ENCODE measurements around the gene APOA4. TPM values are rescaled to one million over a fixed set of nuclear protein-coding genes. Genes with fewer than 3 reads are reported as not detected.

Gene APOA4
- total and polyA plus RNA-seq, 2 donors: 0.06 TPM; not detected in 1

GRCh38 chr11:116857936-116858335 lies 34.8 kb upstream of the APOA4 start:
- DNase-seq (ENCODE audit: extremely low spot score): no peak

GRCh38 chr11:116857316-116857715 lies 34.2 kb upstream of the APOA4 start:
- no peaks in the 10 kb centered on the region for H3K36me3 ChIP-seq (ENCODE audit: insufficient read depth)
- 83% methylated on average over 2 of the region's 2 CpGs for WGBS
- no peaks in the 10 kb centered on the region for H3K4me1 ChIP-seq (ENCODE audit: insufficient read depth)

More at GRCh38 chr11:116857936-116858335, 34.8 kb upstream of the APOA4 start:
- Histone ChIP-seq H3K4me3 (ENCODE audit: low read depth, low read length) (no peak overlapping the region), H3K4me1 (ENCODE audit: insufficient read depth) (no peaks in the 10 kb centered on the region), H3K27ac (ENCODE audit: low read depth) (no peak overlapping the region), H3K36me3 (ENCODE audit: insufficient read depth) (no peaks in the 10 kb centered on the region)
- 62% methylated on average over 7 of the region's 7 CpGs for WGBS

GRCh38 chr11:116856423-116856822 lies 33.3 kb upstream of the APOA4 start:
- Histone ChIP-seq H3K4me1 (ENCODE audit: insufficient read depth) (no peaks in the 10 kb centered on the region), H3K4me3 (ENCODE audit: low read depth, low read length) (no peak overlapping the region), H3K36me3 (ENCODE audit: insufficient read depth) (no peaks in the 10 kb centered on the region), H3K27ac (ENCODE audit: low read depth) (no peak overlapping the region)
- 76% methylated on average over 5 of the region's 5 CpGs for WGBS
- no peak for DNase-seq (ENCODE audit: extremely low spot score)

More at GRCh38 chr11:116857316-116857715, 34.2 kb upstream of the APOA4 start:
- DNase-seq (ENCODE audit: extremely low spot score): no peak
- Histone ChIP-seq H3K4me3 (ENCODE audit: low read depth, low read length) (no peak overlapping the region), H3K27ac (ENCODE audit: low read depth) (no peak overlapping the region)

GRCh38 chr11:116855413-116855812 lies 32.3 kb upstream of the APOA4 start:
- no peaks in the 10 kb centered on the region for H3K36me3 ChIP-seq (ENCODE audit: insufficient read depth)
- H3K27ac ChIP-seq (ENCODE audit: low read depth): no peak overlapping the region
- no peak overlapping the region for H3K4me3 ChIP-seq (ENCODE audit: low read depth, low read length)
- no peak for DNase-seq (ENCODE audit: extremely low spot score)
- 92% methylated on average over 7 of the region's 7 CpGs for WGBS
- H3K4me1 ChIP-seq (ENCODE audit: insufficient read depth): no peaks in the 10 kb centered on the region

- no peak for DNase-seq (ENCODE audit: extremely low spot score)
- H3K4me3 ChIP-seq (ENCODE audit: low read depth, low read length): no peak overlapping the region
- H3K4me1 ChIP-seq (ENCODE audit: insufficient read depth): no peaks in the 10 kb centered on the region
- WGBS: 68% methylated on average over 6 of the region's 6 CpGs
- peaks cover 2% of the 10 kb centered on the region for H3K36me3 ChIP-seq (ENCODE audit: insufficient read depth)
- peak overlapping the region; percentile 38 for H3K27ac ChIP-seq (ENCODE audit: low read depth)
These were observed 30.5 kb upstream of the APOA4 start for GRCh38 chr11:116853461-116854073.

- WGBS: 36% methylated on average over 5 of the region's 5 CpGs
- peak overlapping the region; percentile 43 for H3K27ac ChIP-seq (ENCODE audit: low read depth)
- peak; percentile 70 for DNase-seq (ENCODE audit: extremely low spot score)
- no peaks in the 10 kb centered on the region for H3K4me1 ChIP-seq (ENCODE audit: insufficient read depth)
- peaks cover 2% of the 10 kb centered on the region for H3K36me3 ChIP-seq (ENCODE audit: insufficient read depth)
- no peak overlapping the region for H3K4me3 ChIP-seq (ENCODE audit: low read depth, low read length)
These were observed 29.3 kb upstream of the APOA4 start for GRCh38 chr11:116852261-116853031.

- H3K27ac ChIP-seq (ENCODE audit: low read depth): no peak overlapping the region
- peaks cover 5% of the 10 kb centered on the region for H3K36me3 ChIP-seq (ENCODE audit: insufficient read depth)
- H3K4me3 ChIP-seq (ENCODE audit: low read depth, low read length): no peak overlapping the region
- no peaks in the 10 kb centered on the region for H3K4me1 ChIP-seq (ENCODE audit: insufficient read depth)
- no peak for DNase-seq (ENCODE audit: extremely low spot score)
- 69% methylated on average over 7 of the region's 7 CpGs for WGBS
These were observed 28.5 kb upstream of the APOA4 start for GRCh38 chr11:116851626-116852025.

- no peak for DNase-seq (ENCODE audit: extremely low spot score)
- 92% methylated on average over 6 of the region's 6 CpGs for WGBS
- Histone ChIP-seq H3K4me3 (ENCODE audit: low read depth, low read length) (no peak overlapping the region), H3K27ac (ENCODE audit: low read depth) (no peak overlapping the region), H3K36me3 (ENCODE audit: insufficient read depth) (peaks cover 5% of the 10 kb centered on the region), H3K4me1 (ENCODE audit: insufficient read depth) (no peaks in the 10 kb centered on the region)
These were observed 26.4 kb upstream of the APOA4 start for GRCh38 chr11:116849486-116849885.

- no peak overlapping the region for H3K4me3 ChIP-seq (ENCODE audit: low read depth, low read length)
- H3K36me3 ChIP-seq (ENCODE audit: insufficient read depth): peaks cover 5% of the 10 kb centered on the region
- no peak overlapping the region for H3K27ac ChIP-seq (ENCODE audit: low read depth)
- WGBS: 97% methylated on average over 12 of the region's 12 CpGs
- no peaks in the 10 kb centered on the region for H3K4me1 ChIP-seq (ENCODE audit: insufficient read depth)
- DNase-seq (ENCODE audit: extremely low spot score): no peak
These were observed 26.0 kb upstream of the APOA4 start for GRCh38 chr11:116849060-116849459.

- no peak overlapping the region for H3K27ac ChIP-seq (ENCODE audit: low read depth)
- H3K36me3 ChIP-seq (ENCODE audit: insufficient read depth): peaks cover 5% of the 10 kb centered on the region
- no peaks in the 10 kb centered on the region for H3K4me1 ChIP-seq (ENCODE audit: insufficient read depth)
- WGBS: 96% methylated on average over 4 of the region's 4 CpGs
- H3K4me3 ChIP-seq (ENCODE audit: low read depth, low read length): no peak overlapping the region
- DNase-seq (ENCODE audit: extremely low spot score): no peak
These were observed 24.5 kb upstream of the APOA4 start for GRCh38 chr11:116847612-116848011.

GRCh38 chr11:116844722-116845121 lies 21.6 kb upstream of the APOA4 start:
- 91% methylated on average over 4 of the region's 4 CpGs for WGBS
- Histone ChIP-seq H3K4me1 (ENCODE audit: insufficient read depth) (no peaks in the 10 kb centered on the region), H3K4me3 (ENCODE audit: low read depth, low read length) (no peak overlapping the region), H3K27ac (ENCODE audit: low read depth) (no peak overlapping the region), H3K36me3 (ENCODE audit: insufficient read depth) (peaks cover 5% of the 10 kb centered on the region)
- no peak for DNase-seq (ENCODE audit: extremely low spot score)

- WGBS: 94% methylated on average over 9 of the region's 9 CpGs
- Histone ChIP-seq H3K36me3 (ENCODE audit: insufficient read depth) (peaks cover 2% of the 10 kb centered on the region), H3K4me3 (ENCODE audit: low read depth, low read length) (no peak overlapping the region), H3K4me1 (ENCODE audit: insufficient read depth) (no peaks in the 10 kb centered on the region), H3K27ac (ENCODE audit: low read depth) (no peak overlapping the region)
- no peak for DNase-seq (ENCODE audit: extremely low spot score)
These were observed 20.6 kb upstream of the APOA4 start for GRCh38 chr11:116843661-116844060.

- H3K4me3 ChIP-seq (ENCODE audit: low read depth, low read length): no peak overlapping the region
- DNase-seq (ENCODE audit: extremely low spot score): no peak
- peaks cover 2% of the 10 kb centered on the region for H3K36me3 ChIP-seq (ENCODE audit: insufficient read depth)
- WGBS: 79% methylated on average over 4 of the region's 4 CpGs
- H3K27ac ChIP-seq (ENCODE audit: low read depth): no peak overlapping the region
- H3K4me1 ChIP-seq (ENCODE audit: insufficient read depth): no peaks in the 10 kb centered on the region
These were observed 19.8 kb upstream of the APOA4 start for GRCh38 chr11:116842909-116843308.

- 99% methylated on average over 4 of the region's 4 CpGs for WGBS
- H3K4me3 ChIP-seq (ENCODE audit: low read depth, low read length): no peak overlapping the region
- no peaks in the 10 kb centered on the region for H3K4me1 ChIP-seq (ENCODE audit: insufficient read depth)
- no peak overlapping the region for H3K27ac ChIP-seq (ENCODE audit: low read depth)
- peaks cover under 1% of the 10 kb centered on the region for H3K36me3 ChIP-seq (ENCODE audit: insufficient read depth)
- DNase-seq (ENCODE audit: extremely low spot score): no peak
These were observed 19.0 kb upstream of the APOA4 start for GRCh38 chr11:116842117-116842516.

All from urinary bladder (tissue), 4 donors.